GM12878 (cell line): Measurements from ENCODE around the gene AGT. TPM values are rescaled to one million over a fixed set of nuclear protein-coding genes. Genes with fewer than 3 reads are reported as not detected.

Source experiments
- ATAC-seq: fragments of 200-7000 bp; cut with Tn5 transposase; 3 replicates; pipeline ENCODE4 v1.9.1; 2020; ENCODE audit warnings: mild to moderate bottlenecking, moderate library complexity
- BruUV-seq: library from RNA; stranded (reverse); fragments of 400-500 nt; replicated peaks from 2 replicates; lab custom pipeline; 2021; lab: Mats Ljungman, UMichigan
- CTCF ChIA-PET: fragments of 300-600 bp; sonication (Branson Sonifier 250); formaldehyde crosslinking; extraction: SDS; loops from one replicate; lab custom pipeline; 2021; ENCODE audit warnings: inconsistent platforms; lab: Yijun Ruan, JAX
- POLR2A ChIA-PET: fragments of 350-600 bp; formaldehyde crosslinking; extraction: SDS; loops from one replicate; lab custom pipeline; 2021; ENCODE audit warnings: inconsistent platforms; lab: Charles Lee
- RAD21 ChIA-PET: fragments of 300-600 bp; sonication (Branson Sonifier 250); formaldehyde crosslinking; loops from one replicate; lab custom pipeline; 2023; ENCODE audit warnings: antibody characterized with exemption; ENCODE audit not compliant: unreplicated experiment; lab: Charles Lee
- SMC1A ChIA-PET: fragments of 300-600 bp; sonication (Branson Sonifier 250); formaldehyde crosslinking; loops from one replicate; lab custom pipeline; 2023; ENCODE audit not compliant: unreplicated experiment, uncharacterized antibody; lab: Charles Lee
- DNase-seq: peaks from one replicate; pipeline ENCODE4 v3.0.0-alpha.2; 2011; ENCODE audit warnings: low read depth, low spot score
- FAIRE-seq: peaks from 3 replicates; lab custom pipeline; 2011; peaks lifted over from hg19 to GRCh38; lab: Jason Lieb, UNC
- H2AFZ ChIP-seq: 2 replicates; pipeline ENCODE4 v1.6.0; 2011; ENCODE audit warnings: low read depth, low read length, control low read depth; ENCODE audit not compliant: control insufficient read depth
- H3K27ac ChIP-seq: 2 replicates; pipeline ENCODE4 v1.5.1; 2011; ENCODE audit warnings: control low read depth; ENCODE audit not compliant: control insufficient read depth, insufficient read depth
- H3K27me3 ChIP-seq, 2 experiments: replicated peaks in 1 of 2; 2 replicates each; pipeline versions ENCODE4 v1.6.0 to v1.6.1; 2011; ENCODE audit warnings: low read length in 1 of 2; ENCODE audit not compliant: control insufficient read depth in 2 of 2, insufficient read depth in 2 of 2
- H3K36me3 ChIP-seq, 2 experiments: 2 replicates each; pipeline ENCODE4 v1.5.1; 2011; ENCODE audit warnings: low read length in 1 of 2; ENCODE audit not compliant: control insufficient read depth in 2 of 2, insufficient read depth in 2 of 2
- H3K4me1 ChIP-seq: 2 replicates; pipeline ENCODE4 v1.6.1; 2011; ENCODE audit warnings: mild to moderate bottlenecking, low read length, moderate library complexity, mixed read lengths; ENCODE audit not compliant: control insufficient read depth, insufficient read depth
- H3K4me2 ChIP-seq: 2 replicates; pipeline ENCODE4 v1.6.0; 2011; ENCODE audit warnings: control low read depth; ENCODE audit not compliant: control insufficient read depth, insufficient read depth
- H3K4me3 ChIP-seq: fragments of 200-600 bp; sonication (generic); 2 replicates; pipeline ENCODE4 v1.5.1; 2016
- H3K79me2 ChIP-seq: 2 replicates; pipeline ENCODE4 v1.6.0; 2011; ENCODE audit warnings: low read length; ENCODE audit not compliant: control insufficient read depth, insufficient read depth
- H3K9ac ChIP-seq: 2 replicates; pipeline ENCODE4 v1.8.0; 2011; ENCODE audit warnings: low read length, control low read depth, mixed read lengths; ENCODE audit not compliant: control insufficient read depth, insufficient read depth
- H3K9me3 ChIP-seq: replicated peaks from 3 replicates; pipeline ENCODE4 v1.5.1; 2011; ENCODE audit warnings: mild to moderate bottlenecking, low read length; ENCODE audit not compliant: control insufficient read depth, insufficient read depth
- H4K20me1 ChIP-seq: 2 replicates; pipeline ENCODE4 v1.6.0; 2011; ENCODE audit not compliant: control insufficient read depth, insufficient read depth
- BCL3 ChIP-seq: IDR thresholded peaks from 2 replicates; pipeline ENCODE4 v1.6.1; 2011; ENCODE audit warnings: borderline replicate concordance, low read depth, mild to moderate bottlenecking, moderate library complexity, low read length; ENCODE audit not compliant: insufficient read depth, poor library complexity, severe bottlenecking
- BCLAF1 ChIP-seq: fragments of 450-650 bp; IDR thresholded peaks from 2 replicates; pipeline ENCODE4 v1.6.1; 2017; ENCODE audit warnings: antibody characterized with exemption, mild to moderate bottlenecking, moderate library complexity
- E2F4 ChIP-seq: IDR thresholded peaks from 2 replicates; pipeline ENCODE4 v1.6.1; 2012; ENCODE audit warnings: low read depth, low read length, improper control_type of control experiment
- EED ChIP-seq: sonication (generic); IDR thresholded peaks from 2 replicates; pipeline ENCODE4 v1.6.1; 2016; ENCODE audit warnings: antibody characterized with exemption, low read depth
- HSF1 ChIP-seq: fragments of 150-350 bp; IDR thresholded peaks from 2 replicates; pipeline ENCODE4 v1.6.1; 2014; ENCODE audit warnings: mild to moderate bottlenecking, low read depth, low read length
- IKZF2 ChIP-seq, 2 experiments: fragments of 450-650 bp; IDR thresholded peaks; 2 replicates each; pipeline ENCODE4 v1.6.1; 2017; ENCODE audit warnings: mild to moderate bottlenecking in 2 of 2, moderate library complexity in 2 of 2
- NKRF ChIP-seq: fragments of 450-650 bp; conservative IDR thresholded peaks from 2 replicates; pipeline ENCODE4 v1.6.1; 2017; ENCODE audit warnings: mild to moderate bottlenecking, moderate library complexity
- NR2C2 ChIP-seq: IDR thresholded peaks from 2 replicates; pipeline ENCODE4 v1.6.1; 2011; ENCODE audit warnings: borderline replicate concordance, low read depth; ENCODE audit not compliant: control insufficient read depth, insufficient read length
- SMC3 ChIP-seq: IDR thresholded peaks from 2 replicates; pipeline ENCODE4 v1.6.1; 2011; ENCODE audit warnings: low read length, improper control_type of control experiment, borderline replicate concordance
- ZNF24 ChIP-seq: fragments of 450-650 bp; IDR thresholded peaks from 2 replicates; pipeline ENCODE4 v1.6.1; 2017; ENCODE audit warnings: antibody characterized with exemption, mild to moderate bottlenecking
- WGBS: methylation state at CpG from one replicate; pipeline ENCODE4 v1.1.6; 2016; ENCODE audit warnings: low lambda C conversion rate; ENCODE audit not compliant: insufficient replicate concordance, insufficient coverage; ENCODE audit errors: missing lambda C conversion rate; 5-methylcytosine and 5-hydroxymethylcytosine counted together
- in situ Hi-C: fragments of 300-500 bp; cut with MboI; formaldehyde crosslinking; loops from 9 replicates; pipeline ENCODE4 v1.14.3; 2018; ENCODE audit warnings: mixed read lengths
- intact Hi-C: fragments of 100-400 bp; cut with micrococcal nuclease; formaldehyde crosslinking; loops from one replicate; pipeline ENCODE4 v1.14.2; 2022; ENCODE audit not compliant: unreplicated experiment
- polyA plus RNA-seq, 11 experiments: library from polyadenylated mRNA; depleted of rRNA in 4 of 11; unstranded in 6 of 11; stranded (reverse) in 5 of 11; fragments of >200 nt; fragmentation: Nextera tagmentation in 4 of 11; fragmentation: Illumina TruSeq in 1 of 11; extraction: Ambion mirVana in 4 of 11; extraction: Trizol in 1 of 11; gene quantifications; 1 replicate in 1 of 11; 2 replicates in 10 of 11; pipeline versions ENCODE4 v1.2.1 to v1.2.3, GENCODE V29; 2011 to 2016; ENCODE audit warnings: inconsistent platforms in 2 of 11, missing spikeins in 2 of 11, low read depth in 1 of 11
- total RNA-seq, 4 experiments: library from RNA; depleted of rRNA in 3 of 4; stranded (reverse); fragments of >200 nt in 3 of 4; fragmentation: Illumina TruSeq in 1 of 4; extraction: Trizol in 1 of 4; gene quantifications; 2 replicates each; pipeline versions ENCODE4 v1.2.1 to v1.2.3, GENCODE V29; 2013 to 2021

AGT gene
- total and polyA plus RNA-seq, 10 of the 15 experiments (the other 5 are each of a cell fraction or from before 2014, with no cell fraction given) = 0.69 TPM; not detected in 9

GRCh38 chr1:230713547-230713914 is 391 bp downstream of the AGT start (continued):
- no peak for TF ChIP-seq NKRF
- no peak for TF ChIP-seq E2F4
- no peak for TF ChIP-seq SMC3
- no peak for TF ChIP-seq HSF1
- no peak for TF ChIP-seq EED

- POLR2A ChIA-PET = no interaction called here
- Histone ChIP-seq H3K79me2 (no peaks in the 10 kb centered on the region), H3K4me1 (no peaks in the 10 kb centered on the region), H2AFZ (no peak overlapping the region), H3K9me3 (no peaks in the 10 kb centered on the region)
- no peak for ATAC-seq
- WGBS = 31% methylated on average over 7 of the region's 7 CpGs
- in situ Hi-C loops = no loop called here
- BruUV-seq = no TSS peak
- FAIRE-seq = no peak
- TF ChIP-seq IKZF2 (IDR thresholded peaks at IDR 0.05) (no peak), BCL3 (no peak), NR2C2 (no peak), BCLAF1 (no peak), ZNF24 (no peak)
- TF ChIP-seq, all 136 proteins: peak for 0
- H3K9ac ChIP-seq = no peak overlapping the region
- RAD21 ChIA-PET = no interaction called here
- SMC1A ChIA-PET = no interaction called here
- CTCF ChIA-PET = no interaction called here
- H3K27ac ChIP-seq = no peak overlapping the region
- H3K36me3 ChIP-seq = no peaks in the 10 kb centered on the region
- peaks cover 0 to 3% of the 10 kb centered on the region in 2 experiments; a peak in 2 of 4 replicates for H3K27me3 ChIP-seq
- no peak for DNase-seq
- no peak overlapping the region for H3K4me2 ChIP-seq
- H3K4me3 ChIP-seq = no peak overlapping the region
- H4K20me1 ChIP-seq = no peaks in the 10 kb centered on the region
- intact Hi-C loops = no loop called here
These were observed 784 bp downstream of the AGT start for GRCh38 chr1:230713138-230713537.
